Measurements from ENCODE around the gene BST2.
A peak's percentile ranks its signal among the peaks of the same experiment; 100 is the strongest.
"Not testable (repeated sequence)": the region's sequence is repeated elsewhere in the genome, so short reads cannot be mapped to it uniquely, and the experiment has no call there.

BST2 gene

DNA sequence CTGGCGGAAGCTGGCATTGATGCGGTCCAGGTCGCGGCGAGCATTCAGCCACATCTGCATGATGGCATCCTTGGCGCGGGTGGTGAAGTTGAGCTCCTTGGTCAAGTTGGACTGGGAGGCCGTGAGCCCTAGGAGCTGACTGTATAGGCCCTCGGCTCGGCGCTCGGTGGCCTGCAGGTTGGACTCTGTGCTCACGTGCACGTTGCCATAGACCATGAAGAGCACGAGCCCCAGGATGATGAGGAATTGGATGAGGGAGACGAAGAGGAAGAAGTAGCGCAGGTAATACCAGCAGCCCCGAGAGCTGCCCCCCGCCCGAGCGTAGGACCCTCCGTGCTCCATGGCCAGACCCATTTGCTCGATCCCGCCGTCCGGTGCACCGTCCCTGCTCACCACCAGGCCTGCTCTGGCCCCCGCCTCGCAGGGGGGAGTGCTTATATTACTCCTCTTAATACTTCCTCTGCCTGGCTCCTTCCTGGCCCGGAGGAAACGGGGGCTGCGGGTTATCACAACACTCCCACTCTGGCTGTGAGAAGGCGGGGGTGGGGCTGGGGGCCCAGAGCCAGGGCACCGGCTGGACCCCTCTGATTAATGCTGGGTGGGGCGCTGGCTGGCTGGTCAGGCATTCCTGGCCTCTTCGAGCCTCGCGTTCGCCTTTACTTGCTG is 28.4 kb downstream of the BST2 start, which contains the start of gene PLVAP:
Gene PLVAP, minus strand, starts transcription at position 408 of the 666 bp plus-strand sequence. Its CDS starts 54 bp downstream, at position 354.
- no peaks in the 10 kb centered on the region for H3K27me3 ChIP-seq (ENCODE audit: low read length)
- H3K9me2 ChIP-seq (replicated peaks; ENCODE audit: insufficient read depth, low read length) = no peaks in the 10 kb centered on the region
- 0 out of 2 replicates have a peak, but pooled peaks cover 2% of the 10 kb centered on the region for H3F3A ChIP-seq (ENCODE audit: insufficient read depth)
- H3K9ac ChIP-seq (ENCODE audit: low read length) = no peak within 1 kb of the TSS
- no peak within 1 kb of the TSS for H3K4me2 ChIP-seq (ENCODE audit: low read depth, low read length, poor library complexity, severe bottlenecking)
- TF ChIP-seq EZH2phosphoT487 (conservative IDR thresholded peaks at IDR 0.05; ENCODE audit: low read length) = no peak
- TF ChIP-seq, protein P1, sequence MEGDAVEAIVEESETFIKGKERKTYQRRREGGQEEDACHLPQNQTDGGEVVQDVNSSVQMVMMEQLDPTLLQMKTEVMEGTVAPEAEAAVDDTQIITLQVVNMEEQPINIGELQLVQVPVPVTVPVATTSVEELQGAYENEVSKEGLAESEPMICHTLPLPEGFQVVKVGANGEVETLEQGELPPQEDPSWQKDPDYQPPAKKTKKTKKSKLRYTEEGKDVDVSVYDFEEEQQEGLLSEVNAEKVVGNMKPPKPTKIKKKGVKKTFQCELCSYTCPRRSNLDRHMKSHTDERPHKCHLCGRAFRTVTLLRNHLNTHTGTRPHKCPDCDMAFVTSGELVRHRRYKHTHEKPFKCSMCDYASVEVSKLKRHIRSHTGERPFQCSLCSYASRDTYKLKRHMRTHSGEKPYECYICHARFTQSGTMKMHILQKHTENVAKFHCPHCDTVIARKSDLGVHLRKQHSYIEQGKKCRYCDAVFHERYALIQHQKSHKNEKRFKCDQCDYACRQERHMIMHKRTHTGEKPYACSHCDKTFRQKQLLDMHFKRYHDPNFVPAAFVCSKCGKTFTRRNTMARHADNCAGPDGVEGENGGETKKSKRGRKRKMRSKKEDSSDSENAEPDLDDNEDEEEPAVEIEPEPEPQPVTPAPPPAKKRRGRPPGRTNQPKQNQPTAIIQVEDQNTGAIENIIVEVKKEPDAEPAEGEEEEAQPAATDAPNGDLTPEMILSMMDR (IDR thresholded peaks at IDR 0.05; ENCODE audit: insufficient read depth, low read length, poor library complexity, severe bottlenecking) = no peak
- no peaks in the 10 kb centered on the region for H3K79me2 ChIP-seq (ENCODE audit: insufficient read depth, low read length)
- no peaks in the 10 kb centered on the region for H3K9me3 ChIP-seq (ENCODE audit: insufficient read depth, low read length)
- no peak within 1 kb of the TSS for H3K27ac ChIP-seq (ENCODE audit: low read depth, low read length)
- H3K4me3 ChIP-seq (ENCODE audit: insufficient read depth, low read length, poor library complexity, severe bottlenecking) = no peak within 1 kb of the TSS
- no peak within 1 kb of the TSS for H2AFZ ChIP-seq (ENCODE audit: low read depth, low read length, severe bottlenecking)
- no peaks in the 10 kb centered on the region for H4K20me1 ChIP-seq (ENCODE audit: low read depth, low read length)
- no peaks in the 10 kb centered on the region for H3K36me3 ChIP-seq (ENCODE audit: low read length)

DNA sequence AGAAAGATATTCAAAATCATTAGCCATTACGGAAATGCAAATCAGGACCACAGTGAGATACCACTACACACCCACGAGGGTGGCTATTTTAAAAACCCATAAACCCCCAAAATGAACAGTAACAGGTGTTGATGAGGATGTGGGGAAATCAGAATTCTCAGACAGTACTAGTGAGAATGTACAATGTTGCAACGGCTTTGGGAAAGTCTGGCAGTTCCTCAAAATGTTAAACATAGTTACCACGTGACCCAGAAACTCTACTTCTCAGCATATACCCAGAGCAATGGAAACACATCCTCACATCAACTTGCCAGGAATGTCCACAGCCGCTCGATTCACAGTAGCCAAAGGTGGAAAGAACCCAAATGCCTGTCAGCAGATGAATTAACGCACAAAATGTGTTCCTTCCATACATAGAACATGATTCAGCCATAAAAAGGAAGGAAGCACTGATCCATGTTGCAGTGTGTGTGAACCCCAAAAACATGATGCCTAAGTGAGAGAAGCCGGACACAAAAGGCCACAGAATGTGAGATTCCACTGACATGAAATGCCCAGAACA is 35.3 kb downstream of the BST2 start:
- Histone ChIP-seq H3K9me2 (replicated peaks; ENCODE audit: insufficient read depth, low read length) (no peaks in the 10 kb centered on the region), H3K79me2 (ENCODE audit: insufficient read depth, low read length) (no peaks in the 10 kb centered on the region), H3K4me2 (ENCODE audit: low read depth, low read length, poor library complexity, severe bottlenecking) (peak overlapping the region; percentile 68), H3K36me3 (ENCODE audit: low read length) (no peaks in the 10 kb centered on the region), H3K9me3 (ENCODE audit: insufficient read depth, low read length) (no peaks in the 10 kb centered on the region), H4K20me1 (ENCODE audit: low read depth, low read length) (no peaks in the 10 kb centered on the region), H3K4me3 (ENCODE audit: insufficient read depth, low read length, poor library complexity, severe bottlenecking) (peak overlapping the region; percentile 31), H3K27me3 (ENCODE audit: low read length) (no peaks in the 10 kb centered on the region), H2AFZ (ENCODE audit: low read depth, low read length, severe bottlenecking) (no peak overlapping the region), H3K27ac (ENCODE audit: low read depth, low read length) (peak overlapping the region; percentile 98), H3F3A (ENCODE audit: insufficient read depth) (peaks cover 18% of the 10 kb centered on the region), H3K9ac (ENCODE audit: low read length) (peak overlapping the region; percentile 48)
- TF ChIP-seq, protein P1 (IDR thresholded peaks at IDR 0.05; ENCODE audit: insufficient read depth, low read length, poor library complexity, severe bottlenecking) = no peak
- TF ChIP-seq EZH2phosphoT487 (conservative IDR thresholded peaks at IDR 0.05; ENCODE audit: low read length) = no peak

DNA sequence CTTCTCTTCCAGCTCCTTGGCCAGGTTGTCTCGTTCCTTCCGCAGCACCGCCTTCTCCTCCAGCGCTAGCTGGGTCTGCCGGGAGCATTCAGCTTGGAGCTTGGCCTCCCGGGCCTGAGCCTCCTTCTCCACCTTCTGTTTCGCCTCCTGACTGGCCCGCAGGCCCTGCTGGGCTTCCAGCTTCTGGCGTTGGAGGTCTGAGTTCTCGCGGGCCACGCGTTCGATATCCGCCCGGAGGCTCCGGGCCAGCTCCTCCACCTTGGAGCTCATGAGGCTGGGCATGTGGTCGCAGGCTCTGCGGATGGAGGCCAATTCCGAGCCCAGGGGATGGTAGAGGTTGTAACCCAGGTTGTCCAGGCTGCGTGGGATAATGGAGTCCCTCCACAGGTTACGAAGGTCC is 40.1 kb downstream of the BST2 start:
- Histone ChIP-seq H2AFZ (ENCODE audit: low read depth, low read length, severe bottlenecking) (no peak overlapping the region), H3F3A (ENCODE audit: insufficient read depth) (peaks cover 9% of the 10 kb centered on the region), H3K36me3 (ENCODE audit: low read length) (no peaks in the 10 kb centered on the region), H3K9ac (ENCODE audit: low read length) (no peak overlapping the region), H3K27ac (ENCODE audit: low read depth, low read length) (no peak overlapping the region), H3K79me2 (ENCODE audit: insufficient read depth, low read length) (no peaks in the 10 kb centered on the region), H3K9me2 (replicated peaks; ENCODE audit: insufficient read depth, low read length) (no peaks in the 10 kb centered on the region), H3K9me3 (ENCODE audit: insufficient read depth, low read length) (no peaks in the 10 kb centered on the region), H4K20me1 (ENCODE audit: low read depth, low read length) (no peaks in the 10 kb centered on the region), H3K27me3 (ENCODE audit: low read length) (no peaks in the 10 kb centered on the region), H3K4me3 (ENCODE audit: insufficient read depth, low read length, poor library complexity, severe bottlenecking) (no peak overlapping the region), H3K4me2 (ENCODE audit: low read depth, low read length, poor library complexity, severe bottlenecking) (no peak overlapping the region)
- TF ChIP-seq EZH2phosphoT487 (conservative IDR thresholded peaks at IDR 0.05; ENCODE audit: low read length) = no peak
- TF ChIP-seq, protein P1 (IDR thresholded peaks at IDR 0.05; ENCODE audit: insufficient read depth, low read length, poor library complexity, severe bottlenecking) = no peak

DNA sequence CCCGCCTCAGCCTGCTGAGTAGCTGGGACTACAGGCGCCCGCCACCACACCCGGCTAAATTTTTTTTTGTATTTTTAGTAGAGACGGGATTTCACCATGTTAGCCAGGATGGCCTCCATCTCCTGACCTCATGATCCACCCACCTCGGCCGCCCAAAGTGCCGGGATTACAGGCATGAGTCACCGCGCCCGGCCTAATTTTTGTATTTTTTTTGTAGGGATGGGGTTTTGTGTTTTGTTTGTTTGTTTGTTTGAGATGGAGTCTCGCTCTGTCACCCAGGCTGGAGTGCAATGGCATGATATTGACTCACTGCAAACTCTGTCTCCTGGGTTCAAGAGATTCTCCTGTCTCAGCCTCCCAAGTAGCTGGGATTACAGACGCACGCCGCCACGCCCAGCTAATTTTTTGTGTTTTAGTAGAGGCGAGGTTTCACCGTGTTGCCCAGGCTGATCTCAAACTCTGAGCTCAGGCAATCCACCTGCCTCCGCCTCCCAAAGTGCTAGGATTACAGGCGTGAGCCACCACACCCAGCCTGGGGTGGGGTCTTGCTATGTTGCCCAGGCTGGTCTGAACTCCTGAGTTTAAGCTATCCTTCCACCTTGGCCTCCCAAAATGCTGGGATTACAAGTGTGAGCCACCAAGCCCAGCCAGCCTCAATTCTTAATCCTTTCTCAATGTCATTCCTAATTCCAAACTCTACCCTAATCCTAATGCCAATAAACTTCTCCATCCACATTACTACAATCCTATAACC is 41.4 kb downstream of the BST2 start:
- H3K27ac ChIP-seq (ENCODE audit: low read depth, low read length); H3K36me3 ChIP-seq (ENCODE audit: low read length); H3K9ac ChIP-seq (ENCODE audit: low read length); H2AFZ ChIP-seq (ENCODE audit: low read depth, low read length, severe bottlenecking); H3K9me3 ChIP-seq (ENCODE audit: insufficient read depth, low read length); H3K79me2 ChIP-seq (ENCODE audit: insufficient read depth, low read length); H3K27me3 ChIP-seq (ENCODE audit: low read length); H3K4me3 ChIP-seq (ENCODE audit: insufficient read depth, low read length, poor library complexity, severe bottlenecking); H4K20me1 ChIP-seq (ENCODE audit: low read depth, low read length); H3F3A ChIP-seq (ENCODE audit: insufficient read depth); H3K4me2 ChIP-seq (ENCODE audit: low read depth, low read length, poor library complexity, severe bottlenecking); H3K9me2 ChIP-seq (replicated peaks; ENCODE audit: insufficient read depth, low read length): not testable (repeated sequence)
